ENCODE results near the gene CHRNA10. TPM values are rescaled to one million over a fixed set of nuclear protein-coding genes. Genes with fewer than 3 reads are reported as not detected.

The CHRNA10 gene, protein sequence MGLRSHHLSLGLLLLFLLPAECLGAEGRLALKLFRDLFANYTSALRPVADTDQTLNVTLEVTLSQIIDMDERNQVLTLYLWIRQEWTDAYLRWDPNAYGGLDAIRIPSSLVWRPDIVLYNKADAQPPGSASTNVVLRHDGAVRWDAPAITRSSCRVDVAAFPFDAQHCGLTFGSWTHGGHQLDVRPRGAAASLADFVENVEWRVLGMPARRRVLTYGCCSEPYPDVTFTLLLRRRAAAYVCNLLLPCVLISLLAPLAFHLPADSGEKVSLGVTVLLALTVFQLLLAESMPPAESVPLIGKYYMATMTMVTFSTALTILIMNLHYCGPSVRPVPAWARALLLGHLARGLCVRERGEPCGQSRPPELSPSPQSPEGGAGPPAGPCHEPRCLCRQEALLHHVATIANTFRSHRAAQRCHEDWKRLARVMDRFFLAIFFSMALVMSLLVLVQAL
- total RNA-seq = under 1 TPM; 0.52 to 0.83 TPM
- long read RNA-seq, donor 1, partial matches to known transcripts = 1 of 1 reads
- long read RNA-seq, donor 1, other reads (novel, unspliced or antisense) = 0 of 1 reads
- long read RNA-seq, donor 2 = 0 reads

DNA sequence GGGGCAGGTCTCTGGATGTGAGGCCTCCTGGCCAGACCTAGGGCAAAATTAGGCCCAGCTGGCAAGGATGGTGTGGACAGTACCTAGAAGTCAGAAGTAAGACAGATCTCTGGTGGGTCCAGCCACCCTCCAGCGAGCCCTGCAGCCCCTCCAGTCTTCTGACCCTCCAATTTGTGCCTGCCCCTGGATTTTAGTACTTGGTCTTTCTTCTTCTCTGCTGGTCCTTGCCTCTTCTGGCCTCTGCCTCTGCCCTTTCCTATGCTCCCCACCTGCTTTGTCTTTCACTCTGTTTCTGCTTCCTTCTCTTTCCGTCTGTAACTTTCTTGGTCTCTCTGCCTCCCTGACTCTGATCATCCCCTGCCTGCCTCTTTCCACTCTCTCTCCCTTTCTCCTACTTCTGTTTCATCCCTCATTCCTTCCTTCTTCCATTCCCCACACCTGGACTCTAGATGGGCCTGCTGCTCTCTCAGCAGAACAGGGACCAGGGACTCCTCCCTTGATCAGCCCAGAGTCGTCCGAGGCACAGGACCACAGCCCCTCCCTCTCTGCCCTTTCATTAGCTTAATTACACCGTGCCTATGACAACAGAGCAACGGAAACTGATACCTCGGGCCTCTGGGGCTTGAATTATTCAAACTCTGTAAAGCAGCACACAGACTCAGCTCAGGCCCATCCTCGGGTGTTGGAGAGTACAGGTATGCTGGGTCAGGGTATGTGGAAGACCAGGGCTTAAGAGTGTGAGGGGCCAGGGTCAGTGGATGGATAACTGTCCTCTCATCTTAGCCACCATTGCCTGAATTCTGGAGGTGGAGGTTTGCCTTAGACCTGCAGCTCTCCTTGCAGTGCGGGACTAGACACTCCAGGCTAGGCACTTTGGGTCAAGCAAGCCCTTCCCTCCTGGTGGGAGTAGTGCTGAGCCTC is at the start of gene CHRNA10:
Gene CHRNA10, minus strand, starts transcription at position 51 of the 921 bp plus-strand sequence. CDS start 72 bp downstream, outside the sequence.
- no peak for DNase-seq (ENCODE audit: low spot score)
- intact Hi-C loops (cut with DNase I) = no loop called here

DNA sequence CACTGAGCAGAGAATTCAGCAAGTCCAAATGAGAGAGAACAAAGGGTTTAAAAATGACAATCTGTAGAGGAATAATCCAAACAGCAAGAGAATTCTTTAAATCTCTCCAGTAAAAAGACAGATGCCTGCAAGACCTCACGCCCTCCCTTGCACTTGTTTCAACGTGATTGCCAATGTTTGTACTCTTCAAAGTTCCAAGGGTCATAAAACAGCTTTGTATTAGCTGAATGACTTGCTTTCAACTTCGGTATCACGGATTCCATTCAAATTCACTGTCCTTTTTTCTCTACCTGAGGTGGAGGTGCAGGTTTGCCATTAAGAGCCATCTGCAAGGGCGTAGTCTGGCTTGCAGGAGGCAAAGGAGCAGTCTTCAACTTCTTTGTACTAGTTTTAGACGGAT is 41.1 kb upstream of the CHRNA10 start:
- no peak for DNase-seq (ENCODE audit: low spot score)
- intact Hi-C loops (cut with DNase I) = no loop called here

DNA sequence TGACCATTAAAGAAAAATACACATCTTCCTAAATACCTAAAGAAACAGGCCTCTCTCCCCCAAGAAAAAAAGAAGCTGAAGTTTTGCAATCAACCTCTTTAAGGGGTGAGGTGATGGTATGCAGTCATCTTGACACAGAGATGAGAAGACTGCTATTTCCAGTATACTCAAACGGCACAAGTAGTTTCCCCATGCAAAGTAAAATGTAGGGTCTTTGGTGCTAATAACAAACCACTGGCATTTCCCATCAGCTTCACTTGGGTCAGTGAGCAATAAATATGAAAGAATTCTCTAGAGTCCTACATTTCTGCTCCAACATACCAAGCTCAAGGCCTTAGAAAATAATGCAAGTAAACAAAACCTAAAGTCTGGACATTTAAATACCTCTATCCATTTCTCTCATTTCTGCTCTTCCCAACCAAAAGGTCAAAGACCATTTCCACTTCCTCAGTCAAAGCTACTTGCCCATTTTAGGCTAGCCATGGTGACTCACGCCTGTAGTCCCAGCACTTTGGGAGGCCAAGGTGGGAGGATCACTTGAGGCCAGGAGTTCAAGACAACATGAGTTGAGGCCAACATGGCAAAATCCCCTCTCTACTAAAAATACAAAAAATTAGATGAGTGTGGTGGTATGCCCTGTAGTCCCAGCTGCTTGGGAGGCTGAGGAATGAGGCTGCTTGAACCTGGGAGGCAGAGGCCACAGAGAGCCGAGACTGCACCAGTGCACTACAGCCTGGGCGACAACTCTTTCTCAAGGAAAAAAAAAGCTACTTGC is 39.5 kb upstream of the CHRNA10 start:
- intact Hi-C loops (cut with DNase I) = no loop called here
- DNase-seq (ENCODE audit: low spot score) = no peak

DNA sequence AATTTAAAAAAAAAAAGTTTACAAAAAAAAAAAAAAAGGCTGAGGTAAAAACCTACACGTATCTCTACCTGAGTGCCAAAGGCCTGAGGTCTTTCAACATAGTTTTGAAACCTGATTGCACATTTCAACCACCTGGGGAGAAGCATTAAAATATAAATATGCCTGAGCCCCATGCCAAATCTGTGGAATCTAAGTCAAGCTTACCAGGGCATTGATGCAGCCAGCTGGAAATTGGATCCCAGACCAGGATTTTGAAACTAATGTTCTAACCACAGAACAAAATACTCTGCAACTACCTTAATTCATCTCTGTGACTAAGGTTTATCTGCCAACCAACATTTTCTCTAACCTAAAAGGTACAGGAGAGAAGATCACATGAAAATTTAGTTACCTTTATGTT is 38.8 kb upstream of the CHRNA10 start:
- intact Hi-C loops (cut with DNase I) = no loop called here
- DNase-seq (ENCODE audit: low spot score) = no peak

DNA sequence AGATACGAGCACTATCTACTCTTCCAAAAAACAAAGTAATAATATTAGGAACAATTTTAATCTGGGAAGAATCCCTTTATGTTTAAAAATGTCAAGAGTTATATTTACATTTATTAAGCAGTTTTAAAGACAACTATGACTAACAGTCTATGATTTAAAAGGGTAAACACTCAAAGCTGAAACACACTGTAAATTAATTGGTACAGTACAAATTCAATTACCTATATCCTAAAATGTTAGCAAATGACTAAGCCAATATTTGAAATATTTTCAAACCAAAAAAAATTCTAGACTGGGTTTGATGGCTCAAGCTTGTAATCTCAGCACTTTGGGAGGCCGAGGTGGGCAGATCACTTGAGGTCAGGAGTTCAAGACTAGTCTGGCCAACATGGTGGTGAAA is 36.0 kb upstream of the CHRNA10 start:
- no peak for DNase-seq (ENCODE audit: low spot score)
- intact Hi-C loops (cut with DNase I) = no loop called here

DNA sequence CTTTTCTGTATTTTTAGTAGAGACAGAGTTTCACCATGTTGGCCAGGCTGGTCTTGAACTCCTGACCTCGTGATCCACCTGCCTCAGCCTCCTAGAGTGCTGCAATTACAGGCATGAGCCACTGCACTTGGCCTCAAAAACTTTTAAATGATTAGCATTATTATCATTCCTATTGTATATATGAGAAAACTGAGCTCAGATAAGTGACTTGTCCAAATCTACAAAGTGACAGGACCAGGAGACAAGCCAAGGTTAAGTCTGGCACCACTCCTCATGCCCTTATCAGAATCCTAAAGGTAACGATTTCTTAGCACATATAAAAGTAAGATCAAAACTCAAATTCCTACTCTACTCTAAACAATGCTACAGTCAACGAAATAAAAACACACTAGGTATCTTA is 32.2 kb upstream of the CHRNA10 start:
- intact Hi-C loops (cut with DNase I) = no loop called here
- DNase-seq (ENCODE audit: low spot score) = no peak

DNA sequence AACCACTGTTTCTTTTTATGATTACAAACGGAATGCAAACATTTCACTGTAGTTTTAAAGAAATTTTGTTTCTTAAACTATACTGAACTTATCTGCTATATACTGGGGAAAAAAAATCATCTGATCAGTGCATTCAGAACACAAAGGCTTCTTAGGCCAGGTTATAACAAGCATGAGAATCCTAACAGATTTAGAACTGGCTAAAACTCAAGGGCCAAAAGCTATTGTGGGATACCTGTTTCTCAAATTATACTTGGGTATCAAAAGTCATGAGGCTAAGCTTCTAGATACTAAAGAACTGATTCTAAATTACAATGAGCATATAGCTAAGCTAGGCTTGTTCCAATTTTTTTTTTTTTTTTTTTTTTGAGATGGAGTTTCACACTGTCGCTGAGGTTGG is 29.7 kb upstream of the CHRNA10 start:
- DNase-seq (ENCODE audit: low spot score) = no peak
- intact Hi-C loops (cut with DNase I) = no loop called here

DNA sequence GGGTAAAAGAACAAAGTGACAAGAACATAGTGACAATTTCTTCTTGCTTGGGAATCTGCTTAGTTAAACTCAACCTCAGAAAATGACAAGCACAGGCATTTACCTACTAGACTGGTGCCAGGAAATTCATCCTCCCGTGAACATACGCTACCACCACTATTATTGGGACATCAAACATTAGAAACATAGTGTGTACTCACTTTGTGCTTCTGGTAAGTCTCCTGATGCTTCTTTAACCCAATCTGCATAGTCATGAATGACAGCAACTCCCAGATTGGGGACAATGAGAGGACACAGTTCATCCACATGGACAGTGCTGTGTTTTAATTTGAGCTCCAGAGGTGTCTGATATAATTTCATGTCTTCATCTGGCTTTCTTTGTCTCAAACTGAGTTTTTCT is 29.2 kb upstream of the CHRNA10 start:
- intact Hi-C loops (cut with DNase I) = no loop called here
- no peak for DNase-seq (ENCODE audit: low spot score)

DNA sequence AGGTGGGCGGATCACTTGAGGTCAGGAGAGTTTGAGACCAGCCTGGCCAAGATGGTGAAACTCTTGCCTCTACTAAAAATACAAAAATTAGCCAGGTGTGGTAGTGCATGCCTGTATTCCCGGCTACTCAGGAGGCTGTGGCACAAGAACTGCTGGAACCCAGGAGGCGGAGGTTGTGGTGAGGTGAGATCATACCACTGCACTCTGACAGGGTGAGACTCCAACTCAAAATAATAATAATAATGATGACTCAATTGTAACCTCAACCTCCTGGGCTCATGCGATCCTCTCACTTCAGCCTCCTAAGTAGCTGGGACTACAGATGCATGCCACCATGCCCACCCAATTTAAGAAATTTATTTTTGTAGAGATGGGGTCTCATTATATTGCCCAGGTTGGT is 15.6 kb upstream of the CHRNA10 start:
- DNase-seq (ENCODE audit: low spot score) = no peak
- intact Hi-C loops (cut with DNase I) = no loop called here

DNA sequence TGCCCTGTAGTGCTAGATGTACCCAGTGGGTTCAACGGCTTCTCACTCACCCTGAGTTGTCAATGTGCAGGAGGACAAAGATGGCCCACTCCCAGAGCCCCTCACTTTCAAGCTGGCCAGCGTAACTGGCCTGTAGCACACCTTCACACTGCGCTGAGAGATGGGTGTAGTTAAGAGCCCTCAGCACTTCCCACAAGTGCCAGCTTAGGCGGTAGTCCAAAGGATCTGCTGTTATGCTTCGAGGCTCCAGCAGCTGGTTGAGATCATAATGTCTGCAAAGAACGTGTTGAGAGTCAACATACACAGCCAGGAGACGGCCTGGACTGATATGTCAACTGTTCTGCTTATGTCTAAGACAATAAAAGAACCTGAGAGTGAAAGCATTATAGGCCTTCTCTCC is 14.7 kb upstream of the CHRNA10 start:
- no peak for DNase-seq (ENCODE audit: low spot score)
- intact Hi-C loops (cut with DNase I) = no loop called here

DNA sequence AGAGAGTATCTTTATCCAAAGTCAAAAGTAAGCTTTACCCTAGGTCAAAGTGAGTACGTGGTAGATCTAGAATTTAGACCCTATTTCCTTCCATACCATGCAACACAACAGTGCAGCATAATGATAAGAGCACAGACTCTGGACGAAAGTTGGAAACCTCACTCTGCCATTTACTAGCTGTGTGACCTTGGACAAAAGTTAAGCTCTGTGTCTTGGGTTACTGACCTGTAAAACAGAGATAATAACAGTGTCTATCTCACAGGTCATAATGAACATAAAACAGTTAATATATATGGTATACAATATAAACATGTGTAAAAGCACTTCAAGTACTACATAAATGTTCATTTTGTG is 13.6 kb upstream of the CHRNA10 start:
- no peak for DNase-seq (ENCODE audit: low spot score)
- intact Hi-C loops (cut with DNase I) = no loop called here

DNA sequence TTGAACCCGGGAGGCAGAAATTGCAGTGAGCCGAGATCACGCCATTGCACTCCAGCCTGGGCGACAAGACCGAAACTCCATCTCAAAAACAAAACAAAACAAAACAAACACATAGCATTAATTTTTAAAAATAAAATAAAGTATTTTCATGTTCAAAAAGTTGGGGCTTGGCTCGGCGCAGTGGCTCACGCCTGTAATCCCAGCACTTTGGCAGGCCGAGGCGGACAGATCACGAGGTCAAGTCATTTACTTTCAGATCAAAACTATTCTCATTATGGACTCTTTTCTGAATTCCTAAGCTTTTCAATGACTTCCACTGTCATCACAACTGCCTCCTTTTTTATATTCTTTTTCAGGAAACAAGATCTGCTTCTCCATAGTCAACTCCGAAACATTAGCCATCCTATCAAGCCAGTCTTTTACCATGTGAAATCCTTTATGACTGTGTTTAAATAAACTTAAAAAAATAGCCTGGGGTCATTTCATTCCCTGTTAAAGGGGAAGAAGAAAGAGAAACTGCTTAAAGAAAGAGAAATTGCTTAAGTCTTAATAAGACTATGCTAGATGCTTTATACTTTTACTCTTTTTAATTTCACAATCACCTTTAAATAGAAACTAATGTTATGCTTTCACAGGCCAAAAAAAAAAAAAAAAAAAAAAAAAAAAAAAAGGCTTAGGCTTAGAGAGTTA is 13.1 kb upstream of the CHRNA10 start:
- intact Hi-C loops (cut with DNase I) = no loop called here
- DNase-seq (ENCODE audit: low spot score) = no peak

DNA sequence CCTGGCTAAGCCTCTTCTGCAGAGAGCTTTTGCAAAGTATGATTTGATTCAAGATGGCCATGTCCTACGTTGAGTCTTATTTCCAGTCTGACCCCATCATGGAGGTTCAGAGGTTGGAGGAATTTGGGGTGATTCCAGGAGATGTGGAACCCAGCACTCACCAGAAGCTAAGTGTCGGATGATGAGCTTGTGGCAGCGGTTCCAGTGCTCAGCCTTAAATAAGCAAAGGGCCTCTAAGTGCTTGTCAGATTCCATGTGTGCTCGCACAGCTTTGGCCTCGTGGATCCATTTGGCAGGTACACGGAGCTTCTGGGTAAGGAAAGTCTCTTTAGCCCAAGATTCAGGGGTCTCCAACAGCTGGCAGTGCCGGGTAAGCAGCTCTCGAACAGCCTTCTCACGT is 11.9 kb upstream of the CHRNA10 start:
- DNase-seq (ENCODE audit: low spot score) = no peak
- intact Hi-C loops (cut with DNase I) = no loop called here

DNA sequence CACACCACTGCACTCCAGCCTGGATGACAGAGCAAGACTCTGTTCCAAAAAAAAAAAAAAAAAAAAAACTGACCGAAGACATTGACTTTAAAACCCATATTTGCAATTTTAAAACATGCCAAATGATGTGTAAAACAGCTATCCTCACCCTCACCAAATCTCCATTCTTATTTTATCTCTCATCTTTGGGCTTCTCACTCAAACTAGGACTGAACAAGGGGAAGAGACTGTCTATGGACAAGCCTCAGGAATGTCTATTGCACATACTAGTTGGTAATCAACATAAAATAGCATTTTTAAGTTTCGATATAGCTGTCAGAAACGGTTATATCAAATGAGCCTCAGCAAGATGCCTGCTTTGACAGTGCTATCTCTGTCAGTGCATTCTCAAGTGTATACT is 7.9 kb upstream of the CHRNA10 start:
- DNase-seq (ENCODE audit: low spot score) = no peak
- intact Hi-C loops (cut with DNase I) = no loop called here

DNA sequence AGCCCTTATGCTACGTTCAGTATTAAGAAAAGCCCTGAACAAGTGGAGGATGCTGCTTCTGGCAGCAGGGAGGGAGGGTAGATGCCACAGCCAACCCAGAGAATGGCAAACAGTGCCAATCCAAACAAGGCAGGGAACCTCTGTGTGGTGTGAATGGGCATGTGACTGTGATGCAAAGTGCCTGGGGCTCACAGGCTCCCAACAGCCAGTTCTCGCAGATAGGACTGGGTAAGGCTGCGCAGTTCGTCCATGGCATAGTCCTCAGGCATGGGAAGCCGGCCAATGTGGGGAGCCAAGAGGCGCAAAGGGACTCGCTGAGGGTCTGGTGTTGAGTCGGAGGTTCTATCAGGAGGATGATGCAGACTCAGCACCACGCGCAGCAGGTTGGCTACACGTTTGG is 4.8 kb upstream of the CHRNA10 start:
- no peak for DNase-seq (ENCODE audit: low spot score)
- intact Hi-C loops (cut with DNase I) = no loop called here

DNA sequence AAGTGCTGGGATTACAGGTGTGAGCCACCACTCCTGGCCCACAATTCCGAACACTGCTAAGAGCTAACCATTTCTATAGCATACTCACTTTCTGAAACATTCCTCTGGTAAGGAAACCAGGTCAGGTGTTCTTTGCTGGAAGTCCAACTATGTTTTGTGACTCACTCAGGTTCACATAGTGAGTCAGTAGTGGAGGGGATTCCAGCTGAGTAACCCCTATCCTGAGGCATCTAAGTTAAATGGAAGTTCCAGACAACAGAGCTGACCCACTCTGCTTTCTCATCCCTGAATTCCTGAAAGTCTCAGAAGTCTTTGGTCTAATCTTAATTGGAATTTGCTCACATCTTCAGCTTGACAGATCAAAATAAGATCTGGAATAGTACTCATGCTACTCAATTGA is 3.0 kb upstream of the CHRNA10 start:
- intact Hi-C loops (cut with DNase I) = no loop called here
- DNase-seq (ENCODE audit: low spot score) = no peak

DNA sequence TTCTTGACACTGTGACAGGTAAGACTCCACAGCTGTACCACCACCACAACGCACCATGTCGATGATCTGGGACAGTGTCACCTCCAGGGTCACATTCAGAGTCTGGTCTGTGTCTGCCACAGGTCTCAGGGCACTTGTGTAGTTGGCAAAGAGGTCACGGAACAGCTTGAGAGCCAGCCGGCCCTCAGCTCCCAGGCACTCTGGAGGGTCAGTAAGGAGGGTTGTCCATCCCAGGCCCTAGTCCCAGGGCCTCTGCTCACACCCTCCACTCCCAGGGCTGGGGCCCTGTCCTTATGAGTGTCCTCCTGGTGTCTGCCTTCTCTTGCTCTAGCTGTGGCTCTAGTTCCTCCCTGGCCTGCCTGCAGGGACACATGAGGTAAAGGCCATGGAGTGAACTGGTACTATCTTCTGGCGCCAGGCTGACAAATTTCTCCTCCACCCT is 1.4 kb downstream of the CHRNA10 start:
- intact Hi-C loops (cut with DNase I) = no loop called here
- DNase-seq (ENCODE audit: low spot score) = no peak

DNA sequence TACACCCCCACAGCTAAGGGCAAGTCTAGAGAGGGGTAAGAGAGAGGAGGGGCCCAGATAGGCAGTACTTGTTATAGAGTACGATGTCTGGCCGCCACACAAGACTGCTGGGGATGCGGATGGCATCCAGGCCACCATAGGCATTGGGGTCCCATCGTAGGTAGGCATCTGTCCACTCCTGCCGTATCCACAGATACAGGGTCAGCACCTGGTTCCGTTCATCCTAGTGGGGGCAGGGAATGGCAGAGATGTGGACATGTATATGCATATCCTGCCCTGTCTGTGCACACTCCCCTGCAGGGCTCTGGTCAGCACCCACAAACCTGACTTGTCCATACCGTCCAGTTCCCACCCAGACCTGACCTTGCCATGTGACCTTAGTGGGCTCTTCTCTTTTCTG is 2.1 kb downstream of the CHRNA10 start:
- intact Hi-C loops (cut with DNase I) = no loop called here
- no peak for DNase-seq (ENCODE audit: low spot score)
